ENCODE measurements around the gene TXNDC12.

GRCh38 chr1:52059888-52060287, 4.9 kb upstream of the TXNDC12 start:
- TF ChIP-seq, protein P1, sequence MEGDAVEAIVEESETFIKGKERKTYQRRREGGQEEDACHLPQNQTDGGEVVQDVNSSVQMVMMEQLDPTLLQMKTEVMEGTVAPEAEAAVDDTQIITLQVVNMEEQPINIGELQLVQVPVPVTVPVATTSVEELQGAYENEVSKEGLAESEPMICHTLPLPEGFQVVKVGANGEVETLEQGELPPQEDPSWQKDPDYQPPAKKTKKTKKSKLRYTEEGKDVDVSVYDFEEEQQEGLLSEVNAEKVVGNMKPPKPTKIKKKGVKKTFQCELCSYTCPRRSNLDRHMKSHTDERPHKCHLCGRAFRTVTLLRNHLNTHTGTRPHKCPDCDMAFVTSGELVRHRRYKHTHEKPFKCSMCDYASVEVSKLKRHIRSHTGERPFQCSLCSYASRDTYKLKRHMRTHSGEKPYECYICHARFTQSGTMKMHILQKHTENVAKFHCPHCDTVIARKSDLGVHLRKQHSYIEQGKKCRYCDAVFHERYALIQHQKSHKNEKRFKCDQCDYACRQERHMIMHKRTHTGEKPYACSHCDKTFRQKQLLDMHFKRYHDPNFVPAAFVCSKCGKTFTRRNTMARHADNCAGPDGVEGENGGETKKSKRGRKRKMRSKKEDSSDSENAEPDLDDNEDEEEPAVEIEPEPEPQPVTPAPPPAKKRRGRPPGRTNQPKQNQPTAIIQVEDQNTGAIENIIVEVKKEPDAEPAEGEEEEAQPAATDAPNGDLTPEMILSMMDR (IDR thresholded peaks at IDR 0.05): no peak
- TF ChIP-seq POLR2AphosphoS5 (IDR thresholded peaks at IDR 0.05; ENCODE audit: low read depth, low read length) (no peak), SIN3A (IDR thresholded peaks at IDR 0.05; ENCODE audit: borderline replicate concordance, insufficient read depth, low read depth, low read length) (no peak), REST (IDR thresholded peaks at IDR 0.05; ENCODE audit: insufficient read depth in 1 of 2, low read depth in 2 of 2, low read length in 1 of 2) (no peak), TCF7L2 (IDR thresholded peaks at IDR 0.05; ENCODE audit: low read depth, low read length) (no peak)
